T follicular helper cell (primary cell): ENCODE results near the gene SIN3B.

Source experiments
- DNase-seq: peaks from one replicate; pipeline ENCODE4 v3.0.0-alpha.2; 2020; ENCODE audit warnings: low read depth

SIN3B gene

GRCh38 chr19:16911046-16911445, 81.8 kb downstream of the SIN3B start:
- DNase-seq, result no peak

DNA sequence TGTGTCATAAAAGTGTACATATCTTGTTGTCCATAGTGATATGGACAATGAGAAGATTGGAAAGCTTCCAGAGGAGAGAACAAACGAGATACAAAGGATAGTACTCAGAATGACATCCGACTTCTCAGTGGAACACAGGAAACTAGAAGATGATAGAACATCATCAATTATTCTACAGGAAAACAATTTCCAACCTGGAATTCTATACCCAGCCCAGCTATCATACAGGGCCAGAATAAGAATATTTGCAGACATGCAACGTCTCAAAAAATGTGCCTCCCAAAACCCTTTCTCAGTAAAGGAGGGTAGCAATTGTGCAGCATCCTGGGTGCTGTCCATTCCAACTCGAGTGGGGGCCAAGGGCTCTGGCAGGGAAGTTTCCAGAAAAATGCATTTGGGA, 83.6 kb downstream of the SIN3B start:
- DNase-seq, result no peak

DNA sequence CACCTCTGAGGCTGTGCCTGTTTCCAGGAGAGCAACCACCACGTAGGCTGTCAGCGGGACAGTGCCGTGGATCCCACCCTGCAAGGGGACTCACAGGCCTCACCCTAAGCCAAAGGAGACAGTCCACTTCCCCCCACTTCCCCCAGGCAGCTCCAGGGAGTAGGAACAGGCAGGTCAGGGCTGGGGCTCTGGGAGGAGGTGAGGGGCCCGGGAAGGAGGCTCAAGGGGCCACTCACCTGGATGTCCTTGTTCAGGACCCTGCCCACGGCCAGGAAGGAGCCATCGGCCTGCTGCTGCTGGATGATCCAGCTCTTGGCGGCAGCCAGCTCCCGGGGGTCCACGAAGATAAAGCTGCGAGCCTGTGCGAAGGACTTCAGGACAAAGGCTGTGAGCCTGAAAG, 85.2 kb downstream of the SIN3B start:
- DNase-seq, result no peak

DNA sequence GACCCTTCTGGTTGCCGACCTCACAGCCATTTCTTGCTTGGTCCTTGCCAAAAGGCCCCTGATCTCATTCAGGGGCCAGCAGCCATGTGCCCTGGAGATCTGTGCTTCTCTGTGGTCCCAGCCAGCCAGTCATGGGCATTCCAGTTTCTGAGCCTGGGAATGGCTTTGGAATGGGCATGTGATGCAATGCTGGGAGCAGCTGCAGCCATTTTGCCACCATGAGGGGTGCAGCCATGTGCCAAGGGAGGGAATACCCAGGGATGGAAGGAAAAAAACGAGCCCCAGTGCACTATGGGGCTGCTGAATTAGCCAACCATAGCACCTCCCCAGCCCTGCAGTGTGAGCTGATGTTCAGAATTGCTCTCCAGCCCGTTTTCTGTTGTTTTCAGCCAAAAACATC, 85.9 kb downstream of the SIN3B start:
- DNase-seq, result no peak

DNA sequence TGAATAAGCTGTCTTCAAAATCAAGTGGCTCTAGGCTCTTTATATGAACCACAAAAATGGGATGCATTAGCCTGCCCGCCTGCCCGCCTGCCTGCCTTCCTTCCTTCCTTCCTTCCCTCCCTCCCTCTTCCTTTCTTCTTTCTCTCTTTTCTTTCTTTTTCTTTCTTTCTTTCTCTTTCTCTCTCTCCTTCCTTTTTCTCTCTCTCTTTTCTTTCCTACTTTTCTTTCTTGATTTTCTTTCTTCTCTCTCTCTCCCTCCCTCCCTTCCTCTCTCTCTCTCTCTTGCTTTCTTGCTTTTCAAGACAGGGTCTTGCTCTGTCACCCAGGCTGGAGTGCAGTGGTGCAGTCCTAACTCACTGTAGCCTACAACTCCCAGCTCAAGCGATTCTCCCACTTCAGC, 86.5 kb downstream of the SIN3B start:
- DNase-seq, result no peak

- no peak for DNase-seq
These were observed 88.2 kb downstream of the SIN3B start for GRCh38 chr19:16917401-16917800.

- DNase-seq, result no peak
These were observed 90.3 kb downstream of the SIN3B start for GRCh38 chr19:16919496-16919895.

- DNase-seq, result no peak
These were observed 91.8 kb downstream of the SIN3B start for GRCh38 chr19:16920816-16921529.

DNA sequence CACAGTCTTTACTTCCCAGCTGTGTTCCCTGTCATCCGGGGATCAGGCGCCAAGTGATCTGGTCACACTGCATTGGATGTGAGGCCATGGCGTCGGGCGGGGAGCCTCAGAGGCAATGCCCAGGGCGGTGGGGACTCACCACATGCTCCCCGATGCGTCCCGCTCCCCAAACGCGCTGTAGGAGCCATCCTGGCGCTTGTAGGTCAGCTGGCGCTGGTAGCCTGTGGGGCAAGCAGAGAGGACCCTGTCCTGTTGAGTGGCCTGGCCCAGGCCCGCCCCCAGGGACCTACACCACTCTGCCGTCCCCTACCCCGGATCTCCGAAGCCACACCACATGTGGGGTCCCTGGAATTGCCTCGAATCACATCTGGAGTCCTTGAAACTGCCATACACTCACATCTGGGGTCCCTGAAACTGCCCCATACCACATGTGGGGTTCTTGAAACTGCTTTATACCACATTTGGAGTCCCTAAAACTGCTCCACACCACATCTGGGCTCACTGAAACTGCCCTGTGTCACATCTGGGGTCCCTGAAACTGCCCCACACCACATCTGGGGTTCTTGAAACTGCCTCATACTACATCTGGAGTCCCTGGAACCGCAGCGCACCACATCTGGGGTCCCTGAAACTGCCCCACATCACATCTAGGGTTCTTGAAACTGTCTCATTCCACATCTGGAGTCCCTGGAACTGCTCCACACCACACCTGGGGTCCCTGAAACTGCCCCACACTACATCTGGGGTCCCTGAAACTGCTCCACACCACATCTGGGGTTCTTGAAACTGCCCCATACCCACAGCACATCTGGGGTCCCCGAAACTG, 92.8 kb downstream of the SIN3B start:
- DNase-seq, result no peak

- no peak for DNase-seq
These were observed 93.4 kb downstream of the SIN3B start for GRCh38 chr19:16922592-16922934.

DNA sequence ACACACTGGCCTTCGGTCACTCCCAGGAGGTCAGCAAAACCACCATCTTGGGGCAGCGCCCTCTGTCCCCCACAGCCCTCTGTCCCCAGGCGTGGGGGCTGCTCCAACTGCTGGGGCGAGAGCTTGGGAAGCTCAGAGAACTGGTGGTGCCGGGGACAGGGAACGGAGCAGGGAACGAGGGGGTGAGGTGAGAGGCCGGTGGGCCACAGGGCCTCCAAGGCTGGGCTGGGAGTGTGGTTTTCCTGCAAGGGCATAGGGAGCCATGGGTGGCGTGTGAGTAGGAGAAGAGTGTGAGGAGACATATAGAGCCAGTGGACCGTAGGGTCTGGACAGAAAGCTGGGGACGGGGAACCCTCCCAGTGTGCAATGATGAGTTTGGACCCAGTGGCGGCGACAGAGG, 93.8 kb downstream of the SIN3B start:
- DNase-seq, result no peak

DNA sequence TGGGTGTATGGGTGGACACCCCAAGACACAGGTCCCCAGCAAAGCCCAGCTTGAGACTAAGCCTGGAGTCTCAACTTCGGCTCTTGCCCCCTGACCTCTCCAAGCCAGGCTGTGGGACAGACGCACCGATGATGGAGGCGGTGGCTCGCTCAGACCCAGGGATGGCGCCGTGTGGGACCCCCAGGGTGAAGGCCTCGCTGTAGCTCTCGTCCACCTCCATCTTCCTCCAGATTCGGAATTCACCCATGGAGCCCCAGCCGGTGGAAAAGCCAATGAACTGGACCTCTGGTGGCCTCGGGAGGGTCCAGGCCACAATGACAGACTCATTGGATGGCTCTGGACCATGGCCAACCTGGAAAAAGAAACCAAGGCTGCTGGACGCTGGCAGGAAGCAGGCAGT, 98.7 kb downstream of the SIN3B start:
- no peak for DNase-seq

GRCh38 chr19:16928351-16928750, 99.2 kb downstream of the SIN3B start:
- no peak for DNase-seq

DNA sequence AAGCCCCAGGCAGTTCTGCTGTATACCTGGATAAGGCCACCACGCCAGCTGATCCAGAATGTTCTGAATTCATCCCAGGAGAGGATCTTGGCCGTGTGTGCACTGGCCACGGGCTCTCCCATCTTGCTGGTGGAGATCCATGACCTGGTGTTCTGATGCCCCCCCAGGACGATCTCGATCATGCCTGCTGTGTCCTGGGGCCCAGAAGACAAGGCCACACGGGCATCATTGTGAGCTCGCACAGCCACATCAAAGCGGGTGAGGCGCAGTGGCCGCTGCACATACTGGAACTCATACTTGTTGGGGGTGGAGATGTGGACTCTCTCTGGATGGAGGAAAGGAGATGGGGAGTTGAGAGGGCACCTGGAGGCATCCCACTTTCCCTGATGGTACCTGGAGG, 99.7 kb downstream of the SIN3B start:
- DNase-seq, result no peak
